Esophagus muscularis mucosa (tissue), 4 donors: ENCODE measurements around the gene PAXIP1.

ENCODE experiments used
- CTCF ChIP-seq, 3 experiments: fragments of 200-600 bp in 2 of 3; fragments of 450-650 bp in 1 of 3; sonication (generic) in 2 of 3; IDR thresholded peaks; one replicate each; pipeline ENCODE4 v1.5.1; 2017 to 2019; ENCODE audit warnings: antibody characterized with exemption in 3 of 3, mild to moderate bottlenecking in 2 of 3, moderate library complexity in 1 of 3
- EP300 ChIP-seq: sonication (generic); formaldehyde crosslinking; IDR thresholded peaks from one replicate; pipeline ENCODE4 v1.6.1; 2017; ENCODE audit warnings: antibody characterized with exemption
- POLR2A ChIP-seq: fragments of 450-650 bp; IDR thresholded peaks from one replicate; pipeline ENCODE4 v1.6.1; 2017; ENCODE audit warnings: antibody characterized with exemption, moderate library complexity, mild to moderate bottlenecking, low read depth

GRCh38 chr7:155017834-155018233 lies 14.9 kb upstream of the PAXIP1 start:
- TF ChIP-seq EP300 (no peak), CTCF (IDR thresholded peaks at IDR 0.05) (no peak), POLR2A (no peak)
